Nephron progenitor cell (in vitro differentiated cells): Measurements from ENCODE around the gene SLC25A23.

Source experiments
- DNase-seq: peaks from one replicate; pipeline ENCODE4 v3.0.0; 2021
- H3K27ac Mint-ChIP-seq: 2 replicates; pipeline ENCODE4 v1.8.0; 2021; ENCODE audit warnings: mild to moderate bottlenecking, moderate library complexity, mixed read lengths
- H3K27me3 Mint-ChIP-seq: 2 replicates; pipeline ENCODE4 v1.8.0; 2021; ENCODE audit warnings: mild to moderate bottlenecking, low read depth, mixed read lengths; ENCODE audit not compliant: poor library complexity
- H3K36me3 Mint-ChIP-seq: 2 replicates; pipeline ENCODE4 v1.8.0; 2021; ENCODE audit warnings: low read depth, mixed read lengths
- H3K4me1 Mint-ChIP-seq: 2 replicates; pipeline ENCODE4 v1.8.0; 2021; ENCODE audit warnings: mixed read lengths
- H3K4me3 Mint-ChIP-seq: 2 replicates; pipeline ENCODE4 v1.8.0; 2021; ENCODE audit warnings: mild to moderate bottlenecking, moderate library complexity, mixed read lengths
- H3K9me3 Mint-ChIP-seq: 2 replicates; pipeline ENCODE4 v1.8.0; 2021; ENCODE audit warnings: mild to moderate bottlenecking, moderate library complexity, mixed read lengths
- CTCF ChIP-seq: fragments of 200-600 bp; sonication (generic); IDR thresholded peaks from 2 replicates; pipeline ENCODE4 v1.5.0; 2021; ENCODE audit warnings: antibody characterized with exemption

The SLC25A23 gene

DNA sequence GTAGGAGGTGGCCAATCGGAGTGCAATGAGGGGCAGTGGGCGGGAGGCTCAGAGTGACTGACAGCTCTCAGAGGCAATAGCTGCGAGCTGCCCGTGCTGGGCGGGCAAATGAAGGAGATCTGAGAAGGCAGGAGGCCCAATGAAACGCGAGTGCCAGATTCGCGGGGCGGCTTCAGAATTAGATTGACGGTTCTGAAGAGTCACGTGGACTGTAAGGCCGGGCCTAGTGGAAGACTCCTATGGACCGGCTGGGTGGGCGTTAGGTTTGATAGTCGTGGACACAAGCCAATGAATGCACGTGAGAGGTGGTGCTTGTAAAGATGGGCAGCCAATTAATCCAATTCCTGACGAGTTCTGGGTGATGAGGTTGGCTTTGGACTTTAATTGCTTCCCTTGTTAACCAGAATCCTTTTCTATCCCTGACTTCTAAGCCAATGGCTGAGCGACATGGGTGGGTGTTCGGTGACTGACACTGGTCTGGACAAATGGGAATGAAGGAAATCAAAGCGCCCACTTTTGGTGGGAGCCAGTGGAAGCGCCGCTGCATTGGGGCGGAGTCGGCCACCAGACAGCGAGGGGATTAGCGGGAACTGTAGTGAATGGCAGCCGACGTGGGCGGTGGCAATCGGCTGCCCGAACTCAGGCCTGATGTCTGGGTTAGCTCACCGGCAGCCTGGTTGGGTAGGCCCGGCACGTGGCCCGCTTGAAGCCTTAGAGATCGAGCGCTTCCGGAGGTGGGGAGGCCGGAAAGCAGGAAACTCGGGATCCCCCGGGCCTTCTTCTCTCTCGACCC, 34.5 kb downstream of the SLC25A23 start:
- H3K9me3 Mint-ChIP-seq = peaks cover 9% of the 10 kb centered on the region
- peaks cover 38% of the 10 kb centered on the region for H3K4me1 Mint-ChIP-seq
- TF ChIP-seq CTCF = no peak
- H3K27me3 Mint-ChIP-seq = peaks cover 17% of the 10 kb centered on the region
- H3K36me3 Mint-ChIP-seq = peaks cover 21% of the 10 kb centered on the region
- peak overlapping the region; percentile 72 for H3K4me3 Mint-ChIP-seq
- DNase-seq = peak; percentile 98
- peak overlapping the region; percentile 72 for H3K27ac Mint-ChIP-seq

DNA sequence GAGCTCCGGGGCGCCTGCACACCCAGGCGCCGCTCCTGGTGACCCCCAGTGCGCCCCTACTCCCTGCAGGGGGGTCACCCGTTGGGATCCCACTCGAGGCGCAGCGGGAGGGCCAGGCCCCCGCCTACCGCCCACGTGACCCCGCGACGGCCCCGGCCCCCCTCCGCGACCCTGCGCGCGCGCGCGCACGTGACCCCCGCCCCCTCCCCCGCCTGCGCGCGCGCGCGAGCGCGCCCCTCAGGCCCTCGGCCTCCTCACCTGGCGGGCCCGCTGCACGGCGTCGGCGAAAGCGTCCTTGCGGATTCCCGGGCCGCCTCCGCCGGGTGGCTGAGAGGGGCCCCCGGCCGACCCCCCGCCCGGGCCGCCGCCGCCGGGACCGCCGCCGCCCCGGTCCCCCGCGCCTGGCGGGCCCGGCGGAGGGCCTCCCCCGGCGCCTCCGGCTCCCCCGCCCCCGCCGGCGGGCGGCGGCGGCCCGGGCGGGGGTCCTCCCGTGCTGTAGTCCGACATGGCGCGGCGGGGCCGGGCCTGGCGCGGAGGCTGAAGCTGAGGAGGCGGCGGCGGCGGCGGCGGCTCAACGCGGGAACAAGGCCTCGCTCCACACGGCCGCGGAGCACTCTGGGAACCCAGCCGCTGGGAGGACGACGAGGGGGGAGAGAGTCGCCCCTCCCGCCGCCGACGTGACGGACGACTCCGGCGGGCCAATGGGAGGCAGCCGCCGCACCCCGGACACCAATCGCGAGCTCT, 35.2 kb downstream of the SLC25A23 start, which contains the start of gene KHSRP:
KHSRP (minus strand) TSS at position 617 of the 744 bp plus-strand sequence; CDS start at position 507, 110 bp downstream.
- TF ChIP-seq CTCF = no peak
- H3K4me1 Mint-ChIP-seq = peaks cover 44% of the 10 kb centered on the region
- peaks cover 10% of the 10 kb centered on the region for H3K27me3 Mint-ChIP-seq
- peaks cover 29% of the 10 kb centered on the region for H3K36me3 Mint-ChIP-seq
- peaks cover 9% of the 10 kb centered on the region for H3K9me3 Mint-ChIP-seq
- H3K27ac Mint-ChIP-seq = peak within 1 kb of the TSS; percentile 98
- DNase-seq = peak; percentile 44
- H3K4me3 Mint-ChIP-seq = peak within 1 kb of the TSS; percentile 95

DNA sequence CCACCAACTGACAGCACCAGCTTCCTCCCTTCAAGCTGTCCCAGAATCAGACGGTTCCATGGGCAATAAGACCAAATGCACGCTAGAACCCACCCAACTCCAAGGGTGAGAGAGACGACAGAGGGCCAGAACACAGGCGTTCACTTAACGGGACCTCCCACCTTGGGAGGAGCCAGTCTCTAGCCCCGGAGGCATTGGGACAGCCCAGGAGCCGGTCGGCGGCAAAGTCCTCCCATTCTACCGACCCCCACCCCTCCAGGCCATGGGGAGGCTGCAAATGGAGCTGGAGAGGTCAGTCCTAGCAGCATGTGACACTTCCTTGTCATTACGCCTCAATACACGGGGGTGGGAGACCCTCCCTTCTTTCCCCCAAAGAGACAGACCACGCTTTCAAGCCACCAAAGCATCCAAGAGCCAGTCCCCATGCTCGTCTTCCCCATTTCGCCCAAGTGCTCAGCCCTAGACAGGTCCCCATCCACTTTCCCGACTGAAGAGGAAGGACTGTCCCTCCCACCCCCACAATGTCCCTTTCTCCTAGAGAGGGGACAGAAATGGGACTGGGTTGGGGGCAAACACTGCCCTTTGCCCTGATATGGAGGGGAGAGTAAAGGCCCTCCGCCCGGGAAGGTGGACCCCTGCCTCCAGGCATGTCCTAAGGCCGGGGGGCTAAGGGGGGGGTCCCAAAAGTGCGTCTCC, 35.9 kb downstream of the SLC25A23 start:
- DNase-seq = peak; percentile 51
- Mint-ChIP-seq H3K27me3 (peaks cover 6% of the 10 kb centered on the region), H3K27ac (peak overlapping the region; percentile 98), H3K36me3 (peaks cover 36% of the 10 kb centered on the region), H3K4me1 (peaks cover 44% of the 10 kb centered on the region), H3K9me3 (peaks cover 9% of the 10 kb centered on the region), H3K4me3 (peak overlapping the region; percentile 95)
- TF ChIP-seq CTCF = no peak

GRCh38 chr19:6421075-6422014, 38.2 kb downstream of the SLC25A23 start:
- H3K36me3 Mint-ChIP-seq = peaks cover 45% of the 10 kb centered on the region
- peaks cover 9% of the 10 kb centered on the region for H3K9me3 Mint-ChIP-seq
- DNase-seq = no peak
- H3K27me3 Mint-ChIP-seq = peaks cover 4% of the 10 kb centered on the region
- H3K27ac Mint-ChIP-seq = peak overlapping the region; percentile 98
- peaks cover 44% of the 10 kb centered on the region for H3K4me1 Mint-ChIP-seq
- no peak for TF ChIP-seq CTCF
- peak overlapping the region; percentile 95 for H3K4me3 Mint-ChIP-seq

DNA sequence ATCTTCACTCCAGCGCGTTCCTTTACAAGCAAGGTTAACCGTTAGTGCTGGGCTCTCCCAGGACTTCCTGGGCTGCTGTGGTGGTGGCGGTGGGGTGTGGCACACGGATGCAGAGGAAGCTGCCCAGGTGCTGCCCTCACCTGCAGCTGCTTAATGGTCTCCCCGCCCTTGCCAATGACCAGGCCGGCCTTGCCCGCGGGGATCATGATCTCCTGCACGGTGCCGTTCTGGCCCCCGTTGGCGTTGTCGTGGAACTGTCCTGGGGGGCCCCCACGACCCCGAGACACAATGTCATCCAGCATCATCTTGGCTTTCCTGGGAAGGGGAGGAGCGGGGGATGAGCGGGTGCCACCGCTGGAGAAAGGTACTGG, 41.0 kb downstream of the SLC25A23 start:
- peaks cover 56% of the 10 kb centered on the region for H3K36me3 Mint-ChIP-seq
- H3K4me3 Mint-ChIP-seq = no peak overlapping the region
- no peaks in the 10 kb centered on the region for H3K9me3 Mint-ChIP-seq
- H3K27ac Mint-ChIP-seq = no peak overlapping the region
- TF ChIP-seq CTCF = no peak
- no peak for DNase-seq
- H3K4me1 Mint-ChIP-seq = peaks cover 49% of the 10 kb centered on the region
- H3K27me3 Mint-ChIP-seq = no peaks in the 10 kb centered on the region
